GM23338 (cell line): ENCODE measurements around the gene DCD. TPM values are rescaled to one million over a fixed set of nuclear protein-coding genes. Genes with fewer than 3 reads are reported as not detected.

Source experiments
- ATAC-seq: fragments of 200-7000 bp; cut with Tn5 transposase; 3 replicates; pipeline ENCODE4 v1.9.1; 2020
- DNase-seq: peaks from one replicate; pipeline ENCODE4 v3.0.0-alpha.2; 2015; ENCODE audit warnings: low spot score
- H2AFZ ChIP-seq: fragments of 200-600 bp; sonication (generic); 2 replicates; pipeline ENCODE4 v1.8.0; 2016; ENCODE audit warnings: antibody characterized with exemption, mild to moderate bottlenecking, moderate library complexity
- H3F3A ChIP-seq: fragments of 200-600 bp; sonication (generic); replicated peaks from 2 replicates; pipeline ENCODE4 v1.8.0; 2017; ENCODE audit warnings: antibody characterized with exemption, mixed run types, low read depth
- H3K27ac ChIP-seq: fragments of 200-600 bp; sonication (generic); 2 replicates; pipeline ENCODE4 v1.6.1; 2016; ENCODE audit warnings: low read depth
- H3K27me3 ChIP-seq: fragments of 200-600 bp; sonication (generic); 2 replicates; pipeline ENCODE4 v1.8.0; 2016; ENCODE audit warnings: mild to moderate bottlenecking, mixed run types, moderate library complexity; ENCODE audit not compliant: insufficient read depth
- H3K36me3 ChIP-seq: fragments of 200-600 bp; sonication (generic); 2 replicates; pipeline ENCODE4 v1.8.0; 2016; ENCODE audit warnings: mild to moderate bottlenecking; ENCODE audit not compliant: insufficient read depth
- H3K4me1 ChIP-seq: fragments of 200-600 bp; sonication (generic); 2 replicates; pipeline ENCODE4 v1.8.0; 2016; ENCODE audit warnings: mild to moderate bottlenecking, moderate library complexity; ENCODE audit not compliant: insufficient read depth
- H3K4me2 ChIP-seq: fragments of 200-600 bp; sonication (generic); 2 replicates; pipeline ENCODE4 v1.7.1; 2017; ENCODE audit warnings: mixed run types
- H3K4me3 ChIP-seq: fragments of 200-600 bp; sonication (generic); 2 replicates; pipeline ENCODE4 v1.6.1; 2016; ENCODE audit warnings: mixed run types
- H3K79me2 ChIP-seq: fragments of 200-600 bp; sonication (generic); replicated peaks from 2 replicates; pipeline ENCODE4 v1.8.0; 2017; ENCODE audit warnings: mild to moderate bottlenecking; ENCODE audit not compliant: insufficient read depth
- H3K9me2 ChIP-seq: fragments of 200-600 bp; sonication (generic); 2 replicates; pipeline ENCODE4 v1.8.0; 2017; ENCODE audit not compliant: insufficient read depth
- H4K20me1 ChIP-seq: fragments of 200-600 bp; sonication (generic); replicated peaks from 2 replicates; pipeline ENCODE4 v1.8.0; 2017; ENCODE audit warnings: mild to moderate bottlenecking; ENCODE audit not compliant: insufficient read depth
- H3K27ac Mint-ChIP-seq: 2 replicates; pipeline ENCODE4 v1.8.0; 2020; ENCODE audit warnings: inconsistent platforms, mild to moderate bottlenecking, moderate library complexity, mixed read lengths
- H3K27me3 Mint-ChIP-seq: 3 replicates; pipeline ENCODE4 v1.8.0; 2022; ENCODE audit warnings: low read depth, mild to moderate bottlenecking, moderate library complexity, mixed read lengths, inconsistent platforms; ENCODE audit not compliant: insufficient read depth, poor library complexity
- H3K36me3 Mint-ChIP-seq: 3 replicates; pipeline ENCODE4 v1.8.0; 2021; ENCODE audit warnings: low read depth, mild to moderate bottlenecking, inconsistent platforms, moderate library complexity, mixed read lengths
- H3K4me1 Mint-ChIP-seq: 3 replicates; pipeline ENCODE4 v1.8.0; 2020; ENCODE audit warnings: mild to moderate bottlenecking, inconsistent platforms, mixed read lengths
- H3K4me3 Mint-ChIP-seq: 3 replicates; pipeline ENCODE4 v1.8.0; 2021; ENCODE audit warnings: moderate library complexity, mild to moderate bottlenecking, inconsistent platforms, mixed read lengths
- H3K9me3 Mint-ChIP-seq: 3 replicates; pipeline ENCODE4 v1.8.0; 2020; ENCODE audit warnings: moderate library complexity, mild to moderate bottlenecking, inconsistent platforms, mixed read lengths
- CTCF ChIP-seq, 2 experiments: fragments of 200-600 bp in 1 of 2; sonication (generic) in 1 of 2; conservative IDR thresholded peaks; 2 replicates each; pipeline versions ENCODE4 v1.5.1 to v1.6.1; 2016 to 2017; ENCODE audit warnings: antibody characterized with exemption in 2 of 2, low read depth in 2 of 2, mild to moderate bottlenecking in 2 of 2, moderate library complexity in 1 of 2
- EZH2phosphoT487 ChIP-seq: fragments of 200-600 bp; sonication (generic); IDR thresholded peaks from one replicate; pipeline ENCODE4 v1.8.1; 2018; ENCODE audit warnings: antibody characterized with exemption; ENCODE audit not compliant: unreplicated experiment
- JUNB ChIP-seq: IDR thresholded peaks from one replicate; pipeline ENCODE4 v1.6.1; 2016; ENCODE audit warnings: antibody characterized with exemption; ENCODE audit not compliant: unreplicated experiment
- NANOG ChIP-seq: IDR thresholded peaks from 2 replicates; pipeline ENCODE4 v1.6.1; 2016; ENCODE audit warnings: antibody characterized with exemption, borderline replicate concordance
- ZNF114 ChIP-seq: fragments of 250-450 bp; sonication (Bioruptor Pico); IDR thresholded peaks from 2 replicates; pipeline ENCODE4 v1.5.0; 2020; ENCODE audit warnings: mild to moderate bottlenecking, moderate library complexity
- ZNF331 ChIP-seq: fragments of 250-450 bp; sonication (Bioruptor Pico); IDR thresholded peaks from 2 replicates; pipeline ENCODE4 v1.5.0; 2020; ENCODE audit warnings: low read depth, mild to moderate bottlenecking, moderate library complexity
- polyA plus RNA-seq: library from polyadenylated mRNA; unstranded; fragments of >200 nt; fragmentation: Nextera tagmentation; extraction: Ambion mirVana; gene quantifications from 2 replicates; pipeline ENCODE4 v1.2.1, GENCODE V29; 2016
- total RNA-seq: library from RNA; depleted of rRNA; stranded (reverse); fragments of >200 nt; shearing (Covaris generic); gene quantifications from 2 replicates; pipeline ENCODE4 v1.2.3, GENCODE V29; 2014

DCD gene
- total and polyA plus RNA-seq, 2 experiments from 2014 or later: not detected

- Histone ChIP-seq H3K27ac (no peak overlapping the region), H3K79me2 (no peaks in the 10 kb centered on the region), H3K4me1 (no peaks in the 10 kb centered on the region), H3K36me3 (no peaks in the 10 kb centered on the region), H3F3A (no peaks in the 10 kb centered on the region), H3K4me2 (no peak overlapping the region), H3K4me3 (no peak overlapping the region), H3K27me3 (no peaks in the 10 kb centered on the region), H2AFZ (no peak overlapping the region), H4K20me1 (no peaks in the 10 kb centered on the region), H3K9me2 (0 out of 2 replicates have a peak, but pooled peaks cover 6% of the 10 kb centered on the region)
- no peak for DNase-seq
- H3K4me3 Mint-ChIP-seq: no peak overlapping the region
- no peak overlapping the region for H3K27ac Mint-ChIP-seq
- no peak for ATAC-seq
- TF ChIP-seq NANOG (no peak), JUNB (no peak)
- peaks cover 17% of the 10 kb centered on the region for H3K36me3 Mint-ChIP-seq
- H3K27me3 Mint-ChIP-seq: peaks cover 5% of the 10 kb centered on the region
- H3K4me1 Mint-ChIP-seq: peaks cover 2% of the 10 kb centered on the region; the same call in 2 of the 3 replicates
- H3K9me3 Mint-ChIP-seq: peaks cover 27% of the 10 kb centered on the region
Measured at GRCh38 chr12:54628186-54628846, 19.8 kb downstream of the DCD start.

DNA sequence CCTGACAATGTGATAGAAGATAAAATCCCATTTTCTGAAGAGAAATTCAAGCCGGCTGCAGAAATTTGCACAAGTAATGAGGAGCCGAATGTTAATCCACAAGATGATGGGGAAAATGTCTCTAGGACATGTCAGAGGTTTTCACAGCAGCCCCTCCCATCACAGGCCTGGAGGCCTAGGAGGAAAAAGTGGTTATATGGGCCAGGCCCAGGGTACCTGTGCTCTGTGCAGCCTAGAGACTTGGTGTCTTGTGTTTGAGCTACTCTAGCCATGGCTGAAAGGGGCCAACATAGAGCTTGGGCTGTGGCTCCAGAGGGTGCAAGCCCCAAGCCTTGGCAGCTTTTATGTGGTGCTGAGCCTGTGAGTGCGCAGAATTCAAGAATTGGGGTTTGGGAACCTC lies 20.9 kb downstream of the DCD start:
- no peaks in the 10 kb centered on the region for H3K27me3 ChIP-seq
- H3K4me1 ChIP-seq: no peaks in the 10 kb centered on the region
- H4K20me1 ChIP-seq: no peaks in the 10 kb centered on the region
- H3K27ac Mint-ChIP-seq: no peak overlapping the region
- no peak overlapping the region for H3K4me3 ChIP-seq
- H3K79me2 ChIP-seq: no peaks in the 10 kb centered on the region
- peaks cover 5% of the 10 kb centered on the region for H3K27me3 Mint-ChIP-seq
- ATAC-seq (no peak), DNase-seq (no peak)
- H3K36me3 ChIP-seq: no peaks in the 10 kb centered on the region
- no peaks in the 10 kb centered on the region for H3F3A ChIP-seq
- peaks cover 27% of the 10 kb centered on the region for H3K9me3 Mint-ChIP-seq
- no peak overlapping the region for H2AFZ ChIP-seq
- peaks cover 17% of the 10 kb centered on the region for H3K36me3 Mint-ChIP-seq
- TF ChIP-seq ZNF114 (CRISPR knock-in tag): no peak
- no peak for TF ChIP-seq JUNB
- no peak for TF ChIP-seq EZH2phosphoT487
- H3K4me3 Mint-ChIP-seq: no peak overlapping the region
- peaks cover 2% of the 10 kb centered on the region; the same call in 2 of the 3 replicates for H3K4me1 Mint-ChIP-seq
- H3K27ac ChIP-seq: no peak overlapping the region
- H3K4me2 ChIP-seq: no peak overlapping the region
- 0 out of 2 replicates have a peak, but pooled peaks cover 6% of the 10 kb centered on the region for H3K9me2 ChIP-seq

DNA sequence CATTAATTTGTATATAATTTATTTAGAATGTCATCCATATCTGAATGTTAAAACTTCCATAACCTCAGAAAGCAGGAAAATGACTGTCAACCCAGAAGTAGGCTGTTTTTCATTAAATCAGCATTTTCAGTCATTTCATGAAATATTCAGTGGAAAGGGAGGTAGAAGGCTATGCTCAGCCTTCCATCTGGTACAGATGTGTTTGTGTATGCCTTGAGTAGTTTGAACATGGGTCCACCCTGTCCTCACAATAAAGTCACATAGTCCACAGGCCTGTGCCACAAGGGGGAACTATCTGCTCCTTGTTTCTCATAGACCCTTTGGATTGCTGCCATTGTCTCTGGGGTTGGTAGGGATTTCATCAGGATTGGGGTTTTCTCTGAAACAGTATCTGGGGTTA lies 22.6 kb downstream of the DCD start:
- Histone ChIP-seq H3K27me3 (no peaks in the 10 kb centered on the region), H3K79me2 (no peaks in the 10 kb centered on the region), H2AFZ (no peak overlapping the region), H3K4me2 (no peak overlapping the region), H3K4me3 (no peak overlapping the region), H4K20me1 (no peaks in the 10 kb centered on the region), H3K4me1 (no peaks in the 10 kb centered on the region), H3K9me2 (0 out of 2 replicates have a peak, but pooled peaks cover 6% of the 10 kb centered on the region), H3F3A (no peaks in the 10 kb centered on the region), H3K36me3 (no peaks in the 10 kb centered on the region), H3K27ac (no peak overlapping the region)
- DNase-seq (no peak), ATAC-seq (no peak)
- no peaks in the 10 kb centered on the region; the same call in 2 of the 3 replicates for H3K4me1 Mint-ChIP-seq
- H3K27me3 Mint-ChIP-seq: peaks cover 5% of the 10 kb centered on the region
- H3K4me3 Mint-ChIP-seq: no peak overlapping the region
- TF ChIP-seq CTCF (conservative IDR thresholded peaks at IDR 0.05; ENCODE audit: low read depth in 2 of 2) (0 out of 4 replicates have a peak, but pooled peaks of 1 of the 2 experiments have one; percentile 7), ZNF331 (CRISPR knock-in tag) (no peak)
- H3K27ac Mint-ChIP-seq: no peak overlapping the region
- peaks cover 27% of the 10 kb centered on the region for H3K9me3 Mint-ChIP-seq
- peaks cover 17% of the 10 kb centered on the region for H3K36me3 Mint-ChIP-seq
